Lung (tissue), 12 donors: ENCODE data around the gene TWF2. TPM values are rescaled to one million over a fixed set of nuclear protein-coding genes. Genes with fewer than 3 reads are reported as not detected.

ENCODE experiments used
- ATAC-seq: fragments of 200-7000 bp; cut with Tn5 transposase; one replicate; pipeline ENCODE4 v1.9.1; 2020; ENCODE audit warnings: moderate number of reproducible peaks; ENCODE audit not compliant: insufficient read depth, low FRiP score
- DNase-seq, 3 donors: peaks; one replicate each; pipeline ENCODE4 v3.0.0-alpha.2; 2013 to 2017
- H3K27ac ChIP-seq, 2 donors: one replicate each; pipeline ENCODE4 v1.5.1; 2013; ENCODE audit warnings: mild to moderate bottlenecking in 2 of 2, moderate library complexity in 2 of 2, control low read depth in 1 of 2, inconsistent platforms in 1 of 2, low read depth in 1 of 2, low read length in 1 of 2
- H3K27me3 ChIP-seq, 3 donors: one replicate each; pipeline ENCODE4 v1.5.1; 2013; ENCODE audit warnings: low read length in 2 of 3; ENCODE audit not compliant: control insufficient read depth in 3 of 3, insufficient read depth in 3 of 3
- H3K36me3 ChIP-seq, 4 donors: one replicate each; pipeline ENCODE4 v1.5.1; 2013; ENCODE audit warnings: low read length in 4 of 4, mild to moderate bottlenecking in 1 of 4, moderate library complexity in 1 of 4; ENCODE audit not compliant: control insufficient read depth in 4 of 4, insufficient read depth in 4 of 4
- H3K4me1 ChIP-seq, 5 donors: one replicate each; pipeline ENCODE4 v1.5.1; 2013; ENCODE audit warnings: low read length in 5 of 5, mild to moderate bottlenecking in 2 of 5, moderate library complexity in 1 of 5; ENCODE audit not compliant: control insufficient read depth in 5 of 5, insufficient read depth in 5 of 5
- H3K4me3 ChIP-seq: one replicate; pipeline ENCODE4 v1.5.1; 2013; ENCODE audit warnings: mild to moderate bottlenecking, control low read depth, moderate library complexity
- H3K9ac ChIP-seq, 2 donors: one replicate each; pipeline ENCODE4 v1.5.1; 2013; ENCODE audit warnings: low read length in 2 of 2, control low read depth in 1 of 2; ENCODE audit not compliant: insufficient read depth in 1 of 2
- H3K9me3 ChIP-seq, 4 donors: one replicate each; pipeline ENCODE4 v1.5.1; 2013; ENCODE audit warnings: low read length in 3 of 4, mild to moderate bottlenecking in 1 of 4, moderate library complexity in 1 of 4; ENCODE audit not compliant: control insufficient read depth in 4 of 4, insufficient read depth in 3 of 4
- CTCF ChIP-seq: IDR thresholded peaks from 2 replicates; pipeline ENCODE4 v1.5.1; 2012; ENCODE audit warnings: mild to moderate bottlenecking; ENCODE audit errors: control extremely low read depth, extremely low read depth
- WGBS, 2 donors: extraction: QIAGEN DNeasy Blood & Tissue Kit; methylation state at CpG; one replicate each; pipeline ENCODE4 v1.1.7; 2013; 5-methylcytosine and 5-hydroxymethylcytosine counted together
- polyA plus RNA-seq, 2 donors: library from polyadenylated mRNA; stranded (reverse); fragments of 200-250 nt; gene quantifications; one replicate each; pipeline ENCODE4 v1.2.1, GENCODE V29; 2013
- total RNA-seq, 2 donors: library from RNA; depleted of rRNA in 1 of 2; stranded (reverse); fragments of >200 nt in 1 of 2; gene quantifications; one replicate each; pipeline ENCODE4 v1.2.1, GENCODE V29; 2014 to 2021
- donor health status: control.
- donor health status: control.
- donor health status: Bipolar disorder and iron deficiency.
- donor health status: healthy.
- donor health status: DM: yes; HTN: yes; CAD: no.

Gene TWF2
- total and polyA plus RNA-seq, 4 donors, result 25.7 to 104 (median 60.7) TPM

DNA sequence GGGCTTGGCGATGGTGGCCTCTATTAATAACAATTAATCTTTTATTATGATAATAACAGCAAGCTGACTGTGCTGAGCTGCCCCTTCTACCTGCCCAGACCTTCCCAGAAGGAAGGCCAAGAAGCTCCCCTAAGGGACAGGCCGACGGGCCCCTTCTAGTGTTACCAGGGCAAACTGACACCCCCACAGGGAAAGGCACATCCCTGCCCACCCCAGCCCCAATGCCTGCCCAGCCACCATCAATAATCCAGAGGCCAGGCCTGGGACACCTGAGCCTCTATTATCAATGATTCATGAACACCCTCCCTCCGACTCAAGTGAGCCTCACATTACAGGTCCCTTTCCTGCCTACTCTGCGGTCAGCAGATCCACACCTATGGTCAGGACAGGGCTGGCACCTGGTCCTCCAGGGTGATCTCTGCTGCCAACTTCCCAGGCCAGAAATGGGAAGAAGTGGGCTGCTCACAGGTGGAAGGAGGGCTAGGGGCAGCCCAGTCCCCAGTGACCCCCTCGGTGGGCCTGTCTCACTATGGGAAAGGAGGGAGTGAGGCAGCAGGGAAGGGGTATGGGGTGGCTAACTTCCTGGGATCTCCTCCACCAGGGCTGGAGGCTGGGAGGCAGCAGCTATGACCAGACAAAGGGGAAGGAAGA, 1.8 kb downstream of the TWF2 start:
- no peak for ATAC-seq
- H3K4me3 ChIP-seq, result no peak overlapping the region
- no peak overlapping the region for H3K9ac ChIP-seq

DNA sequence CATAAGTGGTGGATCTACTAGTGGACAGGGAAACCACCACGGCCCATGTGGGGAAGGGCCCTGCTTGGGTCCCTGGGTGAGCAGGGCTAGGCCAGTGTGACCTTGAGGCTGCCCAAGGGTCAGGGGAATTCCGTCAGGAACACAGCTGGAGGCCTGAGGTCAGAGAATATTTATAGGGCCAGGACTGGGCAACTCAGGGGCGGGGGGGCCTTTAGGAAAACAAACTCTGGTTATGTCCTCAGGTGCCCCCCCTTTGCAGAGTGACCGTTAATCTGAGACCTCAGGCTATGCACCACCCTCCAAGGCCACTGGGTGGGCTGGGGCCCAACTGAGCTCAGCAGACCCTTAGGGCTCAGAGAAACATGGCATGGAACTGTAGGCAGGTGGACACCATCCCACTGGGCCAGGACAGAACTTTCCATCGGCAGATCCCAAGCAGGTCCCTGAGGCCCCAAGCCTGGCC, 2.5 kb downstream of the TWF2 start:
- DNase-seq (no peak), ATAC-seq (no peak)
- no peak overlapping the region for H3K9ac ChIP-seq
- H3K4me1 ChIP-seq, result peaks cover 6 to 27% (median 17%) of the 10 kb centered on the region in 5 donors
- H3K9me3 ChIP-seq, result no peaks in the 10 kb centered on the region
- peak overlapping the region in 1 of 2 donors; percentile 78 for H3K27ac ChIP-seq
- no peak for TF ChIP-seq CTCF
- H3K27me3 ChIP-seq, result no peaks in the 10 kb centered on the region
- 79 to 93% methylated on average over 5 of the region's 5 CpGs for WGBS, 2 donors
- H3K36me3 ChIP-seq, result peaks cover 0 to 31% (median 6%) of the 10 kb centered on the region in 4 donors
- H3K4me3 ChIP-seq, result no peak overlapping the region

More for the DNA sequence above, 1.8 kb downstream of the TWF2 start:
- H3K27ac ChIP-seq, result peak overlapping the region; percentile 78 to 82
- WGBS, 2 donors, result 74 to 78% methylated on average over 6 of the region's 6 CpGs
- no peak for DNase-seq
- peaks cover 0 to 24% (median 4%) of the 10 kb centered on the region in 4 donors for H3K36me3 ChIP-seq
- no peaks in the 10 kb centered on the region for H3K9me3 ChIP-seq
- no peaks in the 10 kb centered on the region for H3K27me3 ChIP-seq
- no peak for TF ChIP-seq CTCF
- H3K4me1 ChIP-seq, result peaks cover 6 to 27% (median 17%) of the 10 kb centered on the region in 5 donors

- TF ChIP-seq CTCF, result no peak
- Histone ChIP-seq H3K27ac (peak overlapping the region in 1 of 2 donors; percentile 51), H3K4me1 (peaks cover 6 to 20% (median 14%) of the 10 kb centered on the region in 5 donors), H3K36me3 (peaks cover 0 to 47% (median 13%) of the 10 kb centered on the region in 4 donors), H3K9me3 (no peaks in the 10 kb centered on the region), H3K9ac (no peak overlapping the region), H3K27me3 (no peaks in the 10 kb centered on the region), H3K4me3 (no peak overlapping the region)
- WGBS, 2 donors, result 89 to 93% methylated on average over 15 of the region's 15 CpGs
- DNase-seq, result no peak
- no peak for ATAC-seq
These were observed 4.2 kb downstream of the TWF2 start for GRCh38 chr3:52234516-52235447.
